Measurements from ENCODE around the gene MARCHF9. TPM values are rescaled to one million over a fixed set of nuclear protein-coding genes. Genes with fewer than 3 reads are reported as not detected.
A peak's percentile ranks its signal among the peaks of the same experiment; 100 is the strongest.

The MARCHF9 gene
- total RNA-seq, 1 donor from 2014 or later, result 21.2 TPM

- Histone ChIP-seq H3K36me3 (peaks cover 33% of the 10 kb centered on the region), H3K4me1 (peaks cover 14% of the 10 kb centered on the region), H3K27me3 (peaks cover 9% of the 10 kb centered on the region), H3K4me3 (peak within 1 kb of the TSS; percentile 75), H3K9me3 (no peaks in the 10 kb centered on the region), H3K27ac (peak within 1 kb of the TSS; percentile 94)
- DNase-seq, result peak; percentile 98
- no peak for TF ChIP-seq CTCF (IDR thresholded peaks at IDR 0.05)
- peak; percentile 95 for ATAC-seq
- intact Hi-C loops (cut with DNase I), result no loop called here
Observed at GRCh38 chr12:57744777-57745484, 10.0 kb upstream of the MARCHF9 start, which contains the start of gene TSPAN31. TSPAN31 (plus strand) TSS chr12:57745039; CDS start chr12:57745155, 116 bp downstream.

GRCh38 chr12:57745485-57745881, 9.4 kb upstream of the MARCHF9 start:
- Histone ChIP-seq H3K9me3 (no peaks in the 10 kb centered on the region), H3K27ac (peak overlapping the region; percentile 94), H3K4me1 (peaks cover 14% of the 10 kb centered on the region), H3K36me3 (peaks cover 38% of the 10 kb centered on the region), H3K27me3 (peaks cover 4% of the 10 kb centered on the region), H3K4me3 (peak overlapping the region; percentile 75)
- ATAC-seq, result no peak
- DNase-seq, result no peak
- no peak for TF ChIP-seq CTCF (IDR thresholded peaks at IDR 0.05)
- intact Hi-C loops (cut with DNase I), result no loop called here

DNA sequence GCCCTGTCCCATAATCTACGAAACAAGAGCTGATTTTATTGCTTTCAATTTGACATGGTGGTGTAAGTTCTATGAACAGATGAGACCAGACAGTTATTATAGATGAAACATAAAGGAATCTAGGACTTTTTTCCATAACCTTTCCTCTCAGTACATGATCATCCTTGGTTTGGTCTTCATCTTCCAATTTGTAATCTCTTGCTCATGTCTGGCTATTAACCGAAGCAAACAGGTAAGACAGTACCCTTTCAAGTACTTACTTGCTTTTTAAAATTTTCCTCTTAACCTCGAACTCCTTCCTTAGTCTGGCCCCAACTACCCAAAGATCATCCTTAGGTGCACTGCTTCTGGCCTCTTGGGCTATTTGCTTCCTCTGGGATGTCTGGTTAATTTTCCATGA, 8.9 kb upstream of the MARCHF9 start:
- H3K36me3 ChIP-seq, result peaks cover 40% of the 10 kb centered on the region
- TF ChIP-seq CTCF (IDR thresholded peaks at IDR 0.05), result no peak
- DNase-seq (no peak), ATAC-seq (no peak)
- intact Hi-C loops (cut with DNase I), result no loop called here
- H3K9me3 ChIP-seq, result no peaks in the 10 kb centered on the region
- H3K4me3 ChIP-seq, result peak overlapping the region; percentile 75
- peaks cover 18% of the 10 kb centered on the region for H3K4me1 ChIP-seq
- no peaks in the 10 kb centered on the region for H3K27me3 ChIP-seq
- no peak overlapping the region for H3K27ac ChIP-seq

GRCh38 chr12:57749061-57749460, 5.8 kb upstream of the MARCHF9 start:
- no peaks in the 10 kb centered on the region for H3K9me3 ChIP-seq
- no peaks in the 10 kb centered on the region for H3K27me3 ChIP-seq
- DNase-seq (no peak), ATAC-seq (no peak)
- H3K4me1 ChIP-seq, result peaks cover 37% of the 10 kb centered on the region
- no peak overlapping the region for H3K27ac ChIP-seq
- peaks cover 40% of the 10 kb centered on the region for H3K36me3 ChIP-seq
- TF ChIP-seq CTCF (IDR thresholded peaks at IDR 0.05), result no peak
- intact Hi-C loops (cut with DNase I), result no loop called here
- H3K4me3 ChIP-seq, result no peak overlapping the region

DNA sequence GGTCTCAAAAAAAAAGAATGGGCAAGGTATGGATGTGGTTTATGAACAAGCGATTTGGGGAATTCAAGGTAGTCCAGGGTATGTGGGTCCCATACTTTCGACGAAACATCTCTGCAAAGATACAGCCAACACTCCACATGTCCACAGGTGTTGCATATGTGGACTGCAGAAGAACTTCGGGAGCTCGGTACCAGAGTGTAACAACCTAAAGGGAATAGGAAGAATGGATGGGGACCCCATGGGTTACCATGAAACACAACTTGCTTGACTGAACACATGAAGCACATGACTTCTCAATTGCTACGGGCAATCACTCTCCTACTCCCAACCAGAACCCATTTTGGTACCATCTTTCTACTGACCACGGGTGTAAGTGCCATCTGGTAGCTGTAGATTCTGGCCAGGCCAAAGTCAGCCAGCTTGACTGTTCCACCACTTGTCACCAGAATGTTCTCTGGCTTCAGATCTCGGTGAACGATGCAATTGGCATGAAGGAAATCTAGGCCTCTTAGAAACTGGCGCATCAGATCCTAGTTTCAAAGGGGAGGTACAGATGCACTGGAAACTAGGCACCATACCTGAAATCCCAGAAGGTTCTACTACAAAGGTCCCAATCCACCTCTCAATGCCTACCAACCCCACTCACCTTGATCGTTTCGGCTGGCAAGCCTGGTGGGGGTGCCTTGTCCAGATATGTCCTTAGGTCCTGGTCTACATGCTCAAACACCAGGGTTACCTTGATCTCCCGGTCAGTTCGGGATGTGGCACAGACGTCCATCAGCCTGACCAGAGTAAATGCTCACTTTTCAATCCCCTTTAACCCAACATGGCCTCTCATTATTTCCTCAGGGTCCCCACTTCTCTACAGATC, 4.1 kb upstream of the MARCHF9 start:
- no peak for ATAC-seq
- no peak for TF ChIP-seq CTCF (IDR thresholded peaks at IDR 0.05)
- Histone ChIP-seq H3K27me3 (no peaks in the 10 kb centered on the region), H3K9me3 (no peaks in the 10 kb centered on the region), H3K4me1 (peaks cover 34% of the 10 kb centered on the region), H3K36me3 (peaks cover 40% of the 10 kb centered on the region), H3K4me3 (peak overlapping the region; percentile 92), H3K27ac (peak overlapping the region; percentile 91)
- DNase-seq, result no peak
- intact Hi-C loops (cut with DNase I), result no loop called here

Data from upper lobe of right lung (tissue), 1 donor.